Measurements from ENCODE around the gene LYRM1. TPM values are rescaled to one million over a fixed set of nuclear protein-coding genes. Genes with fewer than 3 reads are reported as not detected.

The LYRM1 gene
- total and polyA plus RNA-seq, 10 of the 15 experiments (the other 5 are each of a cell fraction or from before 2014, with no cell fraction given): 18.4 to 54.4 (median 38.0) TPM

DNA sequence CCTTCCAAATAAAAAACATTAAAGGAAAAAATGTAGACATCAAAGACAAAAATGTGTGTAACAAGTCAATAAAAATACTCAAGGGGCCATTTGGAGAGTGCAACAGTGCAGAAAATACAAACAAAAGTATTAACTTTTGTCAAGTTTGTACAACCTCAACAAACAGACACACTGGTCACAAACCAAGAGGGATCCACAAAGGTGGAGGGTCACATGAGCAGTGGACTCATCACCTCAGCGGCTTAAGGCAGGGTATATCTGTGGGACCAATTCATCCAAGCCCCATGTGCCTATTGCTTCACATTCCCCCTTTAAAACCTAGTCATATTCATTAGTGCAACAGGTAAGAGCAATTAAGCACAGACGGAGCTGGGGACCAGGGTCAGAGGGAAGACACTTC, 45.6 kb upstream of the LYRM1 start (continued):
- TF ChIP-seq NR2C1 (IDR thresholded peaks at IDR 0.05): no peak
- TF ChIP-seq PAX5 (IDR thresholded peaks at IDR 0.05; ENCODE audit: borderline replicate concordance, low read depth, low read length): no peak

DNA sequence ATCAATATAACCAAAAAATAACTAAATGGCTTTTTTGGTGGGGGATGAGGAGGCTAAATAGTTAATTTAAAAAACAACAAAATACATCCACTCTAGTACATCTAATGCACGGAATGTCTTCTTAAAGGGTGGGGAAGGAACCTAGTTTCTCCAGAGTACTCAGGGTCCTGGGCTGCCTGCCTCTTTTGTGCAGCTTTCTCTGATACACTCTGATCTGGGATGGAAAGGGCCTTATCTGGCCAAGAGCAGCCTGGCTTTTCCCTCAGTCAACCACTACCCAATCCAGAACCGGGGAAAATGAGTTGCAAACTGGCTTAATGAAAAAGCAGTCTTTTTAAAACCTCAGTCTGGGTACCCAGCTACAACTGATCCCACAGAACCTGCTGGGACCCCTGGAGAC, 43.3 kb upstream of the LYRM1 start:
- TF ChIP-seq RUNX3 (IDR thresholded peaks at IDR 0.05; ENCODE audit: low read length): no peak
- TF ChIP-seq PAX8 (IDR thresholded peaks at IDR 0.05): no peak
- TF ChIP-seq YY1 (IDR thresholded peaks at IDR 0.05; ENCODE audit: low read depth, low read length): no peak
- no peak for TF ChIP-seq KLF5 (IDR thresholded peaks at IDR 0.05; ENCODE audit: partially characterized antibody)
- TF ChIP-seq, protein P1, sequence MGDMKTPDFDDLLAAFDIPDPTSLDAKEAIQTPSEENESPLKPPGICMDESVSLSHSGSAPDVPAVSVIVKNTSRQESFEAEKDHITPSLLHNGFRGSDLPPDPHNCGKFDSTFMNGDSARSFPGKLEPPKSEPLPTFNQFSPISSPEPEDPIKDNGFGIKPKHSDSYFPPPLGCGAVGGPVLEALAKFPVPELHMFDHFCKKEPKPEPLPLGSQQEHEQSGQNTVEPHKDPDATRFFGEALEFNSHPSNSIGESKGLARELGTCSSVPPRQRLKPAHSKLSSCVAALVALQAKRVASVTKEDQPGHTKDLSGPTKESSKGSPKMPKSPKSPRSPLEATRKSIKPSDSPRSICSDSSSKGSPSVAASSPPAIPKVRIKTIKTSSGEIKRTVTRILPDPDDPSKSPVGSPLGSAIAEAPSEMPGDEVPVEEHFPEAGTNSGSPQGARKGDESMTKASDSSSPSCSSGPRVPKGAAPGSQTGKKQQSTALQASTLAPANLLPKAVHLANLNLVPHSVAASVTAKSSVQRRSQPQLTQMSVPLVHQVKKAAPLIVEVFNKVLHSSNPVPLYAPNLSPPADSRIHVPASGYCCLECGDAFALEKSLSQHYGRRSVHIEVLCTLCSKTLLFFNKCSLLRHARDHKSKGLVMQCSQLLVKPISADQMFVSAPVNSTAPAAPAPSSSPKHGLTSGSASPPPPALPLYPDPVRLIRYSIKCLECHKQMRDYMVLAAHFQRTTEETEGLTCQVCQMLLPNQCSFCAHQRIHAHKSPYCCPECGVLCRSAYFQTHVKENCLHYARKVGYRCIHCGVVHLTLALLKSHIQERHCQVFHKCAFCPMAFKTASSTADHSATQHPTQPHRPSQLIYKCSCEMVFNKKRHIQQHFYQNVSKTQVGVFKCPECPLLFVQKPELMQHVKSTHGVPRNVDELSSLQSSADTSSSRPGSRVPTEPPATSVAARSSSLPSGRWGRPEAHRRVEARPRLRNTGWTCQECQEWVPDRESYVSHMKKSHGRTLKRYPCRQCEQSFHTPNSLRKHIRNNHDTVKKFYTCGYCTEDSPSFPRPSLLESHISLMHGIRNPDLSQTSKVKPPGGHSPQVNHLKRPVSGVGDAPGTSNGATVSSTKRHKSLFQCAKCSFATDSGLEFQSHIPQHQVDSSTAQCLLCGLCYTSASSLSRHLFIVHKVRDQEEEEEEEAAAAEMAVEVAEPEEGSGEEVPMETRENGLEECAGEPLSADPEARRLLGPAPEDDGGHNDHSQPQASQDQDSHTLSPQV (IDR thresholded peaks at IDR 0.05): no peak
- no peak for TF ChIP-seq CBFB (IDR thresholded peaks at IDR 0.05; ENCODE audit: low read depth)
- TF ChIP-seq MTA3 (IDR thresholded peaks at IDR 0.05; ENCODE audit: borderline replicate concordance, low read length): no peak
- no peak for TF ChIP-seq BACH1 (IDR thresholded peaks at IDR 0.05; ENCODE audit: borderline replicate concordance)
- no peak for TF ChIP-seq EP300 (IDR thresholded peaks at IDR 0.05; ENCODE audit: borderline replicate concordance in 1 of 2, control insufficient read depth in 1 of 2, low read depth in 2 of 2, low read length in 2 of 2)
- Histone ChIP-seq H3K4me2 (ENCODE audit: control insufficient read depth, insufficient read depth) (no peak overlapping the region), H3K4me1 (ENCODE audit: control insufficient read depth, insufficient read depth, low read length) (no peaks in the 10 kb centered on the region), H3K9ac (ENCODE audit: control insufficient read depth, insufficient read depth, low read length) (no peak overlapping the region), H3K4me3 (no peak overlapping the region), H3K27ac (ENCODE audit: control insufficient read depth, insufficient read depth) (no peak overlapping the region), H2AFZ (ENCODE audit: control insufficient read depth, low read depth, low read length) (no peak overlapping the region), H3K27me3 (replicated peaks in 1 of 2; ENCODE audit: control insufficient read depth in 2 of 2, insufficient read depth in 2 of 2, low read length in 1 of 2) (no peaks in the 10 kb centered on the region), H3K9me3 (replicated peaks; ENCODE audit: control insufficient read depth, insufficient read depth, low read length) (no peaks in the 10 kb centered on the region), H3K79me2 (ENCODE audit: control insufficient read depth, insufficient read depth, low read length) (no peaks in the 10 kb centered on the region), H4K20me1 (ENCODE audit: control insufficient read depth, insufficient read depth) (no peaks in the 10 kb centered on the region), H3K36me3 (ENCODE audit: control insufficient read depth in 2 of 2, insufficient read depth in 2 of 2, low read length in 1 of 2) (peaks cover 0 to 7% of the 10 kb centered on the region in 2 experiments)
- intact Hi-C loops (cut with micrococcal nuclease; ENCODE audit: unreplicated experiment): loop anchor here (10.0 kb wide), 1 partner anchor 88 kb away; no protein-coding TSS in a partner anchor
- CTCF ChIA-PET: interaction anchor here (0.6 to 5.3 kb wide), 6 partner anchors 10 to 331 kb away, joined by 3 to 24 read pairs (median 3); partner anchors contain the start of genes ERI2 and REXO5
- 96% methylated on average over 2 of the region's 2 CpGs for WGBS (ENCODE audit: insufficient coverage, insufficient replicate concordance, low lambda C conversion rate, missing lambda C conversion rate)
- DNase-seq (ENCODE audit: low read depth, low spot score) (no peak), ATAC-seq (no peak), FAIRE-seq (no peak)
- BruUV-seq (replicated peaks): no TSS peak
- POLR2A ChIA-PET: no interaction called here
- RAD21 ChIA-PET (ENCODE audit: unreplicated experiment): no interaction called here
- in situ Hi-C loops (cut with MboI): no loop called here
- SMC1A ChIA-PET (ENCODE audit: uncharacterized antibody, unreplicated experiment): interaction anchor here (1.7 to 6.7 kb wide), 2 partner anchors 9 to 16 kb away, joined by 4 to 50 read pairs; no protein-coding TSS in a partner anchor

All from GM12878 (cell line).